ENCODE measurements around the gene TELO2. TPM values are rescaled to one million over a fixed set of nuclear protein-coding genes. Genes with fewer than 3 reads are reported as not detected.

Gene TELO2
- total RNA-seq, result 14.7 and 19.1 TPM in 2 replicates

DNA sequence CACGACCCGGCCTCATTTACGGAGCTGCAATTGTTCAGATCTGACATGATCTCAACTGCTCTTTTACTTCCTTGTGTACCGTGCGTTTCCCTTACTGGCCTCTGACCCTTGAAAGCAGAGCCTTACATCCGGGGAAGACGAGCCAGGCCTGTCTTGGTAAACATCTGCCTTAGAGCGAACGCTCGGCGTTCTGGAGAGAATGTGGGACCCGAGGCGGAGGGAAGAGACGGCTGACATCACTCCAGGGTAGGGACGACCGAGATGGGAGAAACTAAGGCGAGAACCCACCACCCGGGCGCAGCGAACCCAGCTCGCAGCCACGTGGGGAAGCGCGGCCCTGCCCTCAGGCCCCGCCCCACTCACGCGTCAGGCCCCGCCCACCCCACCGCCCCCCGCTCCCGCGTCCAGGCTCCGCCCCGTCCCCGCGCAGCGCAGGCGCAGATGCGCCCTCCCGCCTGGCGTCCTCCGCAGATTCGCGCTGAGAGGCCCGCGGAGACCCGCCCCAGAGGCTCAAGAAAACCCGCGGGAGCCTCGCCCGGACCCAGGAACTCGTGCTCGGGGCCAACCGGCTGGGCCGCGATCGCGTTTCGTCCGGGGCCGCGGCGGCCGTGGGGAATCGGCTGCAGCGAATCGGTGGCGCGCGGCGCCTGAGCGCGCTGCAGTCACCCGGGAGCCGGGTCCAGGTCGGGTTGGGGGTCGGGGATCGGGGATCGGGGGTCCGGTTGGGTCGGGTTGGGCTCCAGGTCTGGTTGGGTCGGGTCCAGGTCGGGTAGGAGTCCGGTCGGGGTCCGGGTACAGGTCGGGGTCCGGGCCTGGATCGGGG lies at the start of gene TELO2:
TELO2 (plus strand) TSS at position 438 of the 823 bp plus-strand sequence. CDS start 922 bp downstream, outside the sequence.

DNA sequence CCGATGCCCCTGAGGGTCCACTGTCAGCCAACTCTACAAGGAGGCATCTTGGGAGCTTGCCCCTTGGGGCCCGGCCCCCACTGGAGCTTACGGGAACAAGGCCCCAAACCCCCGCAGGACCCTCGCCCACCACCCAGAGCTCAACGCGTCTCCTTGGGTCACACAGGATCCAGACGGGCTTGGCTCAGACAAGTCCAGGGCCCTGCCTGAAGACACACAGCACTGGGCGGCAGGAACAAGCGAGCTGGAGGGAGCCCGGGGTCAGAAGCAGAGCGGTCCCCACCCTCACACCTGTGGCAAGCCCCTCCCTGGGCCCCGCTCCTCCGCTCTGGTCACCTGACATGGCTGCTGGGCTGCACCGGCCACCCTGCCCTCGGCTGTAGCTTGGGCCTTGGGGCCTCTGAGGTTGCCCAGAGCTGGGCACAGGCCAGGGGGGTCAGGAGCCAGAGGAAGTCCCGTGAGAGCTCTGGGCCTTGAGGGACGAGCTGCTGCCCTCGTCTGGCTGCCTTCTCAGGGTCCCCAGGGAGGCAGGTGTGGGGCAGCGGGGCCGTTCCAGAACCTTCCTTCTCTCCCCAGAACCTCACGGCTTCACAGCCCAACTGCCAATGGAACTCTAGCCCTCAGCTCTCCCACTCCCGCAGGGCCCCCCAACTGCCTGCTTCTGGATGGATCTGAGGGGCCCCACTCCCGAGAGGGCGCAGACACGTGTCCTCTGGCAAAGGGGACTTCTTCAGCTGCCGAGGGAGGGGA lies 49.0 kb upstream of the TELO2 start, which contains the start of gene CCDC154:
CCDC154 (minus strand) TSS at position 577 of the 750 bp plus-strand sequence; CDS start at position 343, 234 bp downstream.

DNA sequence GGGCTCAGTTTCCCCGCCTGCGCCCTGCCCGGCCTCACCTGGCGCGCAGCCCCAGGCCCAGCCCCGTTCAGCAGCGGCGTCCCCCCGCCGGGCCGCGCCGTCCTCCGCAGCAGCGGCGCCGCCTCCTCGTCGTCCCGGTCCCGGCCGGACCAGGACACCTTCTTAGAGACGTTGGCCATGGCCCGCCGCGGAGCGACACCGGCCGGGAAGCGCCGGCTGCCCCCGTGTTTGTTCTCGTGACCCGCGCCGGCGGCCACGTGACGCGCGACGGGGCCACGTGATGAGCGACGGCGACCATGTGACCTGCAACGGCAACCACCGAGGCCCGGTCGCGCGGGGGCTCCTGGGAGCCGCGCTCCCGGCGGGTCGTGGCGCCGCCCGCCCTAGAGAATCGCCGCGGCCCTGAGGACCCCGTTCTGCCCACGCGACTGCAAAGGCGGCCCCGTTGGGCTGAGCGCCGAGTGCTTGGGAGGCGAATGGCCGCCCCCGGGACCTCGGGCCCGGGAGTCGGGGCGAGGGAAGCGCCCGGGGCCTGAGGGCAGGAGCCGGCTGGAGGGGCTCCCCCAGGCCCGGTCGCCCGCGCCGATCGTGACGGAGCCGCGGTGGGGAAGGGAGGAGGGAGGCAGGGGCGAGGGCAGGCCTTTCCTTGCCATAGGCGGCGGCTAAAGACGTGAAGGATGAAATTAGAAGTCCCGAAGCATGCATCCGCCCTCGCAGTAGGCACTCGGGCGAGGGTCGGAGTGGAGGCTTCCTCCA lies 18.2 kb upstream of the TELO2 start, which contains the start of gene CLCN7:
CLCN7 (minus strand) TSS at position 233 of the 756 bp plus-strand sequence; CDS start at position 179, 54 bp downstream.

DNA sequence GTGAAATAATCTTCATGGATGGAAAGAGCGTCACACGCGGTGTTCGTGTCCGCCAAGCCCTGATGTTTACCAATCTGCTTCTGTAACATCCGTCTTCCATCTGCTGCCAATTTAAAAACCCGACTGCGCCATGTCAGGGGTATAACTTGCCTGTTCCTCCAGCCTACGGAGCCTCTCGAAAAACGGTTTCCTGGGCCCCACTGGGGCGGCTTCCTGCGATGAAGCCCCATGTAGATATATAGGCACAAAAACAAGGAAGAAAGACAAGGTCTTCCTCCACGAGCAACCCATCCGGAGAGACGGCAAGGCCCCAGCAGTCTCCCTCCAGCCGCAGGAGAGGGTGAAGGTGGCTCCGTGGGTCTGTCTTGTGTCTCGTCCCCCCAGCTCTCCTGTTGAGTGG lies 4.5 kb upstream of the TELO2 start, which contains the start of gene PTX4:
PTX4 (minus strand) TSS at position 326 of the 400 bp plus-strand sequence; CDS start at position 291, 35 bp downstream.

DNA sequence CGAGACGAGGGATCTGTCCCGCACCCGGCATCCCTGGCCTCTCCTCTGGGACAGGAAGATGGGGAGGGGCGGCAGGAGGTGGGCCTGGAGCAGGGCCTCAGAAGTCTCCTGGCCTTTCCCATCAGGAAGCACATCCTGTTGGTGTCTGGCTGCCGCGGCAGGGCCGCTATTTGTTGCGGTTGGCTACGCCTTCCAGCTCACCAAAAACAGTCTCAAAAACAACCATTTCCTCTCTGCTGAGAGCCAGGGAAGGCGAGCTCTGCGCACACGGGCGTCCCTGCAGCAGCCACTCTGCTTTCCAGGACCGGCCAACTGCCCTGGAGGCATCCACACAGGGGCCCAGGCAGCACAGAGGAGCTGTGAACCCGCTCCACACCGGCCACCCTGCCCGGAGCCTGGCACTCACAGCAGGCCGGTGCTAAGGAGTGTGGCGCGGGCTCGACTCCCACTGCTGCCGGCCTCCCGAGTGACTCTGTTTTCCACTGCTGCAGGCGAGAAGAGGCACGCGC lies 40.3 kb downstream of the TELO2 start, which contains the start of gene TMEM204:
TMEM204 (plus strand) TSS at position 224 of the 509 bp plus-strand sequence. CDS start 610 bp downstream, outside the sequence.

Other genes with a start within 250 kb of the TELO2 start
- gene TPSD1, start 237.3 kb upstream of the TELO2 start, total RNA-seq, result not detected in 2 replicates
- gene UBE2I, start 183.7 kb upstream of the TELO2 start, total RNA-seq, result 34.5 and 67.3 TPM in 2 replicates
- gene BAIAP3, start 159.7 kb upstream of the TELO2 start, total RNA-seq, result 0.09 and 0.12 TPM in 2 replicates
- gene TSR3, start 141.5 kb upstream of the TELO2 start, total RNA-seq, result 77.6 and 105 TPM in 2 replicates
- gene GNPTG, start 141.4 kb upstream of the TELO2 start, total RNA-seq, result 43.7 and 70.5 TPM in 2 replicates
- 8.8 and 14.0 TPM in 2 replicates for gene UNKL, start 78.7 kb upstream of the TELO2 start, total RNA-seq
- 12.9 and 22.3 TPM in 2 replicates for gene UQCC4, start 72.6 kb upstream of the TELO2 start, total RNA-seq
- not detected in 2 replicates for gene PERCC1, start 62.3 kb upstream of the TELO2 start, total RNA-seq
- 0.26 and 0.58 TPM in 2 replicates for gene CCDC154, start 48.8 kb upstream of the TELO2 start, total RNA-seq
- 64.2 and 80.8 TPM in 2 replicates for gene CLCN7, start 18.3 kb upstream of the TELO2 start, total RNA-seq
- gene PTX4, start 4.4 kb upstream of the TELO2 start, total RNA-seq, result 1.9 TPM in 1 of 2 replicates, not detected in the other
- gene TMEM204, start 40.3 kb downstream of the TELO2 start, total RNA-seq, result 18.1 and 32.6 TPM in 2 replicates
- gene IFT140, start 118.7 kb downstream of the TELO2 start, total RNA-seq, result 14.0 and 18.4 TPM in 2 replicates
- 7.0 and 7.2 TPM in 2 replicates for gene CRAMP1, start 119.0 kb downstream of the TELO2 start, total RNA-seq
- gene JPT2, start 184.9 kb downstream of the TELO2 start, total RNA-seq, result 34.8 and 38.2 TPM in 2 replicates
- 21.0 and 35.7 TPM in 2 replicates for gene MAPK8IP3, start 212.8 kb downstream of the TELO2 start, total RNA-seq

Measured in pericardium fibroblast (primary cell).